Liver (tissue), 9 donors: ENCODE measurements around the gene MDP1. TPM values are rescaled to one million over a fixed set of nuclear protein-coding genes. Genes with fewer than 3 reads are reported as not detected.
A peak's percentile ranks its signal among the peaks of the same experiment; 100 is the strongest.

Experiments used
- DNase-seq: peaks from one replicate; pipeline ENCODE4 v3.0.0-alpha.2; 2017; ENCODE audit warnings: low spot score
- H3K27ac ChIP-seq, 2 donors: one replicate each; pipeline ENCODE4 v1.7.0; 2013; ENCODE audit warnings: inconsistent platforms in 2 of 2, low read length in 2 of 2, control low read depth in 1 of 2, low read depth in 1 of 2, mild to moderate bottlenecking in 1 of 2
- H3K27me3 ChIP-seq, 4 donors: one replicate each; pipeline versions ENCODE4 v1.6.1 to v1.7.0; 2013; ENCODE audit warnings: low read length in 3 of 4, inconsistent platforms in 1 of 4, mild to moderate bottlenecking in 1 of 4, moderate library complexity in 1 of 4; ENCODE audit not compliant: control insufficient read depth in 4 of 4, insufficient read depth in 4 of 4
- H3K36me3 ChIP-seq, 4 donors: one replicate each; pipeline versions ENCODE4 v1.6.1 to v1.7.0; 2013; ENCODE audit warnings: low read length in 3 of 4, mild to moderate bottlenecking in 3 of 4, low read depth in 1 of 4, moderate library complexity in 1 of 4; ENCODE audit not compliant: control insufficient read depth in 4 of 4, insufficient read depth in 3 of 4
- H3K4me1 ChIP-seq, 4 donors: one replicate each; pipeline versions ENCODE4 v1.6.1 to v1.7.0; 2013; ENCODE audit warnings: low read length in 3 of 4, mild to moderate bottlenecking in 3 of 4, moderate library complexity in 1 of 4; ENCODE audit not compliant: control insufficient read depth in 4 of 4, insufficient read depth in 4 of 4
- H3K4me3 ChIP-seq, 3 donors: one replicate each; pipeline versions ENCODE4 v1.6.1 to v1.7.0; 2013; ENCODE audit warnings: low read length in 3 of 3, control low read depth in 1 of 3, low read depth in 1 of 3, mild to moderate bottlenecking in 1 of 3
- H3K9ac ChIP-seq, 2 donors: one replicate each; pipeline ENCODE4 v1.7.0; 2013; ENCODE audit warnings: low read length in 2 of 2, mild to moderate bottlenecking in 2 of 2, moderate library complexity in 2 of 2, control low read depth in 1 of 2, low read depth in 1 of 2
- H3K9me3 ChIP-seq, 4 donors: one replicate each; pipeline versions ENCODE4 v1.6.1 to v1.7.0; 2013; ENCODE audit warnings: low read length in 3 of 4; ENCODE audit not compliant: control insufficient read depth in 4 of 4
- EGR1 ChIP-seq, 2 donors: IDR thresholded peaks; 2 replicates each; pipeline ENCODE4 v1.6.1; 2016 to 2018; ENCODE audit warnings: antibody characterized with exemption in 2 of 2, low read depth in 2 of 2
- FOXA2 ChIP-seq: IDR thresholded peaks from 2 replicates; pipeline ENCODE4 v1.6.1; 2016; ENCODE audit warnings: antibody characterized with exemption
- GABPA ChIP-seq, 2 donors: IDR thresholded peaks in 1 of 2; conservative IDR thresholded peaks in 1 of 2; 2 replicates each; pipeline ENCODE4 v1.6.1; 2016; ENCODE audit warnings: antibody characterized with exemption in 2 of 2, mild to moderate bottlenecking in 1 of 2, moderate library complexity in 1 of 2
- JUND ChIP-seq, 2 donors: IDR thresholded peaks; 2 replicates each; pipeline ENCODE4 v1.6.1; 2016; ENCODE audit warnings: antibody characterized with exemption in 2 of 2
- RAD21 ChIP-seq, 2 donors: IDR thresholded peaks; 2 replicates each; pipeline ENCODE4 v1.6.1; 2016; ENCODE audit warnings: antibody characterized with exemption in 2 of 2, mild to moderate bottlenecking in 2 of 2
- RXRA ChIP-seq, 2 donors: IDR thresholded peaks; 2 replicates each; pipeline ENCODE4 v1.6.1; 2017 to 2018; ENCODE audit warnings: antibody characterized with exemption in 2 of 2, mild to moderate bottlenecking in 1 of 2
- TAF1 ChIP-seq: conservative IDR thresholded peaks from 2 replicates; pipeline ENCODE4 v1.6.1; 2016; ENCODE audit warnings: antibody characterized with exemption, mild to moderate bottlenecking
- YY1 ChIP-seq: IDR thresholded peaks from 2 replicates; pipeline ENCODE4 v1.6.1; 2016; ENCODE audit warnings: antibody characterized with exemption, mild to moderate bottlenecking
- WGBS: extraction: QIAGEN DNeasy Blood & Tissue Kit; methylation state at CpG from one replicate; pipeline ENCODE4 v1.1.7; 2013; 5-methylcytosine and 5-hydroxymethylcytosine counted together
- polyA plus RNA-seq, 2 donors: library from polyadenylated mRNA; stranded (reverse) in 1 of 2; unstranded in 1 of 2; fragments of 200-250 nt in 1 of 2; fragments of >200 nt in 1 of 2; fragmentation: Nextera tagmentation in 1 of 2; extraction: Ambion mirVana in 1 of 2; gene quantifications; one replicate each; pipeline versions ENCODE4 v1.2.1 to v1.2.3, GENCODE V29; 2013 to 2015
- total RNA-seq, 2 donors: library from RNA; depleted of rRNA; stranded (reverse); fragments of >200 nt; gene quantifications; one replicate each; pipeline ENCODE4 v1.2.3, GENCODE V29; 2014
- TF ChIP-seq, protein P1 (sequence below): fragments of 150-350 bp; IDR thresholded peaks from 2 replicates; pipeline ENCODE4 v1.5.1; 2017; ENCODE audit warnings: improper control_type of control experiment, low read depth, low read length; ENCODE audit not compliant: missing input control
- TF ChIP-seq, protein P2 (sequence below): IDR thresholded peaks from 2 replicates; pipeline ENCODE4 v1.6.1; 2016; ENCODE audit warnings: antibody characterized with exemption
- TF ChIP-seq, protein P3 (sequence below): IDR thresholded peaks from 2 replicates; pipeline ENCODE4 v1.6.1; 2016; ENCODE audit warnings: antibody characterized with exemption
- TF ChIP-seq, protein P4 (sequence below): IDR thresholded peaks from 2 replicates; pipeline ENCODE4 v1.6.1; 2016; ENCODE audit warnings: antibody characterized with exemption, mild to moderate bottlenecking
- donor health status: healthy.
- donor health status: healthy.
- donor health status: healthy.
- donor health status: healthy.
- donor health status: healthy.

The MDP1 gene
- total and polyA plus RNA-seq, 4 donors = 3.2 to 13.4 (median 7.0) TPM

DNA sequence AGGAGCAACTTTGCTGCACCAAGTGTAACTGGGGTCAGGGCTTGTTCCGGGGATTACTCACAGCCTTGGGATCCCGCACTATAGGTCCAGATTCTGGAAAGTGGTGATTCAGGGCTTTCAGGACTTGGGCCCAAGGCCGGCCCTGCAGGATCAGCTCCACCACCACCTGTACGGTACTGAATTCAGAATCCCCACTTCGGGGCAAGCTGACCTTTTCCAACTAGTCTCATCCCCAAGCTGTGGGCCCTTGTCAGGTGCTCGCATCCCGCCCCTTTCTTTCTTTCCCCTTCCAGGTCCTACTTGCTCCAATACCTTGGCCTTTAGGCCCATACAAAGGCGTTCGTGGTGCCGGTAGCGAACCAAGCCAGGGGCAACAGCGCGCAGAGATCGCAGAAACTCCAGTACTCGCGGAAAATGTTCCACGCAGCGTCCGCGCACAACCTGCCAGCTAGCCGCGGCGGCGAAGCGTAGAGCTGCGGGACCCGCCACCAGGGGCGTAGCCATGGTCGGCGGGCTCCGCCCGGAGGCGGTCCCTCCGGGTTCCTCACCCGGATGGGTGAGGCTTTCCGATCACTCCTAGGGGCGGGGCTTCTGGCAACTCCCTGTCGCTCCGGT lies 26.1 kb upstream of the MDP1 start:
- Histone ChIP-seq H3K4me1 (peaks cover 10 to 45% (median 27%) of the 10 kb centered on the region in 4 donors), H3K27ac (peak overlapping the region; percentile 99 to 100), H3K9ac (peak overlapping the region; percentile 89 to 93), H3K36me3 (peaks cover 10 to 40% (median 34%) of the 10 kb centered on the region in 4 donors), H3K27me3 (no peaks in the 10 kb centered on the region), H3K4me3 (peak overlapping the region; percentile 60 to 91 (median 90)), H3K9me3 (no peaks in the 10 kb centered on the region)
- TF ChIP-seq GABPA (IDR thresholded peaks at IDR 0.05 in 1 of 2, conservative IDR thresholded peaks at IDR 0.05 in 1 of 2) (no peak), JUND (IDR thresholded peaks at IDR 0.05) (no peak), RAD21 (IDR thresholded peaks at IDR 0.05) (peak in 1 of 2 donors; percentile 40), EGR1 (IDR thresholded peaks at IDR 0.05; ENCODE audit: low read depth in 2 of 2) (no peak), TAF1 (no peak), RXRA (IDR thresholded peaks at IDR 0.05) (peak in 1 of 2 donors; percentile 36), YY1 (no peak)
- TF ChIP-seq, protein P1, sequence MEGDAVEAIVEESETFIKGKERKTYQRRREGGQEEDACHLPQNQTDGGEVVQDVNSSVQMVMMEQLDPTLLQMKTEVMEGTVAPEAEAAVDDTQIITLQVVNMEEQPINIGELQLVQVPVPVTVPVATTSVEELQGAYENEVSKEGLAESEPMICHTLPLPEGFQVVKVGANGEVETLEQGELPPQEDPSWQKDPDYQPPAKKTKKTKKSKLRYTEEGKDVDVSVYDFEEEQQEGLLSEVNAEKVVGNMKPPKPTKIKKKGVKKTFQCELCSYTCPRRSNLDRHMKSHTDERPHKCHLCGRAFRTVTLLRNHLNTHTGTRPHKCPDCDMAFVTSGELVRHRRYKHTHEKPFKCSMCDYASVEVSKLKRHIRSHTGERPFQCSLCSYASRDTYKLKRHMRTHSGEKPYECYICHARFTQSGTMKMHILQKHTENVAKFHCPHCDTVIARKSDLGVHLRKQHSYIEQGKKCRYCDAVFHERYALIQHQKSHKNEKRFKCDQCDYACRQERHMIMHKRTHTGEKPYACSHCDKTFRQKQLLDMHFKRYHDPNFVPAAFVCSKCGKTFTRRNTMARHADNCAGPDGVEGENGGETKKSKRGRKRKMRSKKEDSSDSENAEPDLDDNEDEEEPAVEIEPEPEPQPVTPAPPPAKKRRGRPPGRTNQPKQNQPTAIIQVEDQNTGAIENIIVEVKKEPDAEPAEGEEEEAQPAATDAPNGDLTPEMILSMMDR = peak; percentile 66
- TF ChIP-seq, protein P2, sequence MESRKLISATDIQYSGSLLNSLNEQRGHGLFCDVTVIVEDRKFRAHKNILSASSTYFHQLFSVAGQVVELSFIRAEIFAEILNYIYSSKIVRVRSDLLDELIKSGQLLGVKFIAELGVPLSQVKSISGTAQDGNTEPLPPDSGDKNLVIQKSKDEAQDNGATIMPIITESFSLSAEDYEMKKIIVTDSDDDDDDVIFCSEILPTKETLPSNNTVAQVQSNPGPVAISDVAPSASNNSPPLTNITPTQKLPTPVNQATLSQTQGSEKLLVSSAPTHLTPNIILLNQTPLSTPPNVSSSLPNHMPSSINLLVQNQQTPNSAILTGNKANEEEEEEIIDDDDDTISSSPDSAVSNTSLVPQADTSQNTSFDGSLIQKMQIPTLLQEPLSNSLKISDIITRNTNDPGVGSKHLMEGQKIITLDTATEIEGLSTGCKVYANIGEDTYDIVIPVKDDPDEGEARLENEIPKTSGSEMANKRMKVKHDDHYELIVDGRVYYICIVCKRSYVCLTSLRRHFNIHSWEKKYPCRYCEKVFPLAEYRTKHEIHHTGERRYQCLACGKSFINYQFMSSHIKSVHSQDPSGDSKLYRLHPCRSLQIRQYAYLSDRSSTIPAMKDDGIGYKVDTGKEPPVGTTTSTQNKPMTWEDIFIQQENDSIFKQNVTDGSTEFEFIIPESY = no peak
- TF ChIP-seq, protein P3, sequence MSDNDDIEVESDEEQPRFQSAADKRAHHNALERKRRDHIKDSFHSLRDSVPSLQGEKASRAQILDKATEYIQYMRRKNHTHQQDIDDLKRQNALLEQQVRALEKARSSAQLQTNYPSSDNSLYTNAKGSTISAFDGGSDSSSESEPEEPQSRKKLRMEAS = no peak
- TF ChIP-seq, protein P4, sequence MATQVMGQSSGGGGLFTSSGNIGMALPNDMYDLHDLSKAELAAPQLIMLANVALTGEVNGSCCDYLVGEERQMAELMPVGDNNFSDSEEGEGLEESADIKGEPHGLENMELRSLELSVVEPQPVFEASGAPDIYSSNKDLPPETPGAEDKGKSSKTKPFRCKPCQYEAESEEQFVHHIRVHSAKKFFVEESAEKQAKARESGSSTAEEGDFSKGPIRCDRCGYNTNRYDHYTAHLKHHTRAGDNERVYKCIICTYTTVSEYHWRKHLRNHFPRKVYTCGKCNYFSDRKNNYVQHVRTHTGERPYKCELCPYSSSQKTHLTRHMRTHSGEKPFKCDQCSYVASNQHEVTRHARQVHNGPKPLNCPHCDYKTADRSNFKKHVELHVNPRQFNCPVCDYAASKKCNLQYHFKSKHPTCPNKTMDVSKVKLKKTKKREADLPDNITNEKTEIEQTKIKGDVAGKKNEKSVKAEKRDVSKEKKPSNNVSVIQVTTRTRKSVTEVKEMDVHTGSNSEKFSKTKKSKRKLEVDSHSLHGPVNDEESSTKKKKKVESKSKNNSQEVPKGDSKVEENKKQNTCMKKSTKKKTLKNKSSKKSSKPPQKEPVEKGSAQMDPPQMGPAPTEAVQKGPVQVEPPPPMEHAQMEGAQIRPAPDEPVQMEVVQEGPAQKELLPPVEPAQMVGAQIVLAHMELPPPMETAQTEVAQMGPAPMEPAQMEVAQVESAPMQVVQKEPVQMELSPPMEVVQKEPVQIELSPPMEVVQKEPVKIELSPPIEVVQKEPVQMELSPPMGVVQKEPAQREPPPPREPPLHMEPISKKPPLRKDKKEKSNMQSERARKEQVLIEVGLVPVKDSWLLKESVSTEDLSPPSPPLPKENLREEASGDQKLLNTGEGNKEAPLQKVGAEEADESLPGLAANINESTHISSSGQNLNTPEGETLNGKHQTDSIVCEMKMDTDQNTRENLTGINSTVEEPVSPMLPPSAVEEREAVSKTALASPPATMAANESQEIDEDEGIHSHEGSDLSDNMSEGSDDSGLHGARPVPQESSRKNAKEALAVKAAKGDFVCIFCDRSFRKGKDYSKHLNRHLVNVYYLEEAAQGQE = peak; percentile 16
- peak; percentile 93 for DNase-seq
- WGBS = 3% methylated on average over 39 of the region's 39 CpGs

DNA sequence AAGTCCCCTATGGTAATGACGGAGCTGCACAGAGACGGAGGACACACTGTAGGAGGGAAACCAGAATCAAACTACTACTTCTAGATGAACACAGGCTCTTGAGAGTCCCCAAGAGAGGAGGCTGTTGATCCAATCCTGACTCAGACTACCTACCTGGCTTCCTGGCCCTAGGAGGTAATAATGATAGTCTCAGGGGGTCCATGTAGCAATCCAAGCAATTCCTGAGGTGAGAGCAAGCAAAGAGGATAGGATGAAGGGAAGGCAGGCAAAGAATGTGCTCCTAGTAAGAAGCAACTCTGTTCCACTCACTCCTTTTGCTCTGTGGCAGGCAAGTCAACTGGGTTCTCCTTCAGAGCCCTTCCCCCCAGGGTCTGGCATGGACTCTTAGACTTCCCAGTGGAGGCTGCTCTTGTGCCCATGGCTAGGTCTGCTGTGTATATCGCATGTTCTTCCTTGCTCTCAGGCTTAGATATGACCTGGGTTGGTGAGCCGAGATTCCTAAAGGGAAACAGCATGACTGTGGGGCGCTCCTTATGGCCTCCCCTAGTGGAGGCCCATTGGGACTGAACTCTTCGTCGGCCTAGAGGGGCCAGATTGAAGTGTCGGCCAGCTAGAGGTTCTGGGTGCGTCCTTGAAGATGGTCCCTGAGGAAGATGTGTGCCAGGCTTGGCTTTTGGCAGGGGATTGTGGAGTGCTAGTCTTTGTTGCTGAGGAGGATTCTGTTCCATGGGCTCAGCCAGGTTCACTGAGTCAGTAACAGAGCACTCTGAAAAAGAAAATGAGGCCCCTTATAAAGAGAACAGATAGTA lies 24.4 kb upstream of the MDP1 start:
- no peaks in the 10 kb centered on the region for H3K27me3 ChIP-seq
- peaks cover 10 to 56% (median 47%) of the 10 kb centered on the region in 4 donors for H3K36me3 ChIP-seq
- 94% methylated on average over 9 of the region's 9 CpGs for WGBS
- no peak for DNase-seq
- H3K4me1 ChIP-seq = peaks cover 8 to 41% (median 27%) of the 10 kb centered on the region in 4 donors
- no peak overlapping the region for H3K4me3 ChIP-seq
- TF ChIP-seq, protein P1 = no peak
- no peak for TF ChIP-seq FOXA2
- no peak overlapping the region for H3K9ac ChIP-seq
- no peak overlapping the region for H3K27ac ChIP-seq
- no peaks in the 10 kb centered on the region for H3K9me3 ChIP-seq
